Fibroblast of mammary gland (primary cell): ENCODE results near the gene CAMK1D.

Experiments used
- DNase-seq: peaks from one replicate; pipeline ENCODE4 v3.0.0-alpha.2; 2010; ENCODE audit warnings: low read depth
- H3K4me3 ChIP-seq: 2 replicates; pipeline ENCODE4 v1.5.1; 2011; ENCODE audit warnings: low read depth, mild to moderate bottlenecking, low read length, moderate library complexity; ENCODE audit not compliant: control insufficient read depth
- CTCF ChIP-seq: conservative IDR thresholded peaks from 2 replicates; pipeline ENCODE4 v1.5.1; 2011; ENCODE audit warnings: low read depth, low read length, inconsistent platforms; ENCODE audit not compliant: control insufficient read depth, insufficient read depth

CAMK1D gene

GRCh38 chr10:12413369-12413711 is 64.0 kb downstream of the CAMK1D start:
- TF ChIP-seq CTCF, result no peak
- DNase-seq, result no peak
- no peak overlapping the region for H3K4me3 ChIP-seq

DNA sequence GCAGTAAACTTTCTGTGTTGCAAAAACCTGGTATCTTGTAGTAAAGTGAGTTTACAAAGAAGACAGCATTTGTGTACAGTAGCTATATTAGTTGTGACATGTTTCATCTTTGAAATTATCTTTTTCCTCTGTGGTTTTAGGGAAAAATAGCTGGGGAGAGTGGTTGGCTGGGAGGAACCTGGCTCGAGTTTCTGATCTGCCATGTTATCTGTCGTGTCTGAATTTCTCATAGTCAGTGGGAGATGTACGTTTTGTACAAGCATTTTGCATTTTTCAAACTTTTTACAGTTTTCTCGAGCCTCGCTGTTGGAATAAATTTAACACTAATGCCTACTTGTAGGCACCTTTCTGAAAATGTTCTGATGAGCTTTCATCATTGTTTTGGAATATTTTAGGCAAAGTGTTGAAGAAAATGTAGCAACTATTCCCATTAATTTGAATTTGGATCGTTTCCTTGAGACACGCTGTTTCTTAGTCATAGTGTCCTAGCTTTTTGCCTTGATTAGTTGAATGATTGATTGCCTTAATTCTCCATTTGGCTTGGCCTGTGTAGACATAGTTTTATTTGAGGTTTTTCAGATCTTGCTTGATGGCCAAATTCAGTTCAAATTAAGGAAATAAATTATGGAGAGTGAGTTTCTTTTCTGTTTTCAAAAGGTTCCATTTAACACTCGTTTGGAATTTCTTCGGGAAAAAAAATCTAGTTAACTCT is 65.1 kb downstream of the CAMK1D start:
- no peak for TF ChIP-seq CTCF
- H3K4me3 ChIP-seq, result no peak overlapping the region
- DNase-seq, result peak; percentile 52

GRCh38 chr10:12416344-12417050 is 67.2 kb downstream of the CAMK1D start:
- TF ChIP-seq CTCF, result no peak
- no peak for DNase-seq
- H3K4me3 ChIP-seq, result no peak overlapping the region

- DNase-seq, result no peak
- no peak overlapping the region for H3K4me3 ChIP-seq
- TF ChIP-seq CTCF, result no peak
Observed at GRCh38 chr10:12417331-12417730, 68.0 kb downstream of the CAMK1D start.

DNA sequence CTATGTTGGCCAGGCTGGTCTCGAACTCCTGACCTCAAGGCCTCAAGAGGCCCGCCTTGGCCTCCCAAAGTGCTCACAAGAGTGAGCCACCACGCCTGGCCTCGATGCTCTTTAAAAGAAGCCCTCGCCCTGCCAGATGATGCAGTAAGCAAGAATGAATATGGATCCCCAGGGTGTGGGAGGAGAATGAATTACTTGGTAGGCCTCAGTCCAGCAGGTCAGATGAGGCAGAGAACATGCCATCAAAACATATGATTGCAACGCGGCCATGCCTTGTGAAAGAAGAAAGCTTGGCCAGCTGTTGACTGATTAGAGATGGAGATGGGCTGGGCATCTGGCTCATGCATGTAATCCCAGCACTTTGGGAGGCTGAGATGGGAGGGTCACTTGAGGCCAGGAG is 68.7 kb downstream of the CAMK1D start:
- no peak overlapping the region for H3K4me3 ChIP-seq
- TF ChIP-seq CTCF, result no peak
- peak; percentile 94 for DNase-seq

GRCh38 chr10:12418725-12419261 is 69.4 kb downstream of the CAMK1D start:
- no peak overlapping the region for H3K4me3 ChIP-seq
- TF ChIP-seq CTCF, result no peak
- DNase-seq, result peak; percentile 69
